Caco-2 (cell line): ENCODE results near the gene HDAC3. TPM values are rescaled to one million over a fixed set of nuclear protein-coding genes. Genes with fewer than 3 reads are reported as not detected.

ENCODE experiments used
- BruUV-seq: library from RNA; stranded (reverse); fragments of 400-500 nt; replicated peaks from 2 replicates; lab custom pipeline; 2021; lab: Mats Ljungman, UMichigan
- CTCF ChIA-PET: fragments of 300-600 bp; sonication (Branson Sonifier 250); formaldehyde crosslinking; loops from one replicate; lab custom pipeline; 2022; ENCODE audit warnings: antibody characterized with exemption; lab: Charles Lee
- POLR2A ChIA-PET: fragments of 300-600 bp; sonication (Branson Sonifier 250); formaldehyde crosslinking; loops from one replicate; lab custom pipeline; 2022; ENCODE audit warnings: antibody characterized with exemption; lab: Charles Lee
- DNase-seq, 2 experiments: peaks; one replicate each; pipeline versions ENCODE4 v3.0.0 to v3.0.0-alpha.2; 2020 to 2022
- H3K27me3 ChIP-seq: replicated peaks from 2 replicates; pipeline ENCODE4 v1.6.0; 2011; ENCODE audit warnings: low read length; ENCODE audit not compliant: control insufficient read depth, insufficient read depth
- H3K36me3 ChIP-seq: 2 replicates; pipeline ENCODE4 v1.5.1; 2011; ENCODE audit warnings: low read length; ENCODE audit not compliant: control insufficient read depth, insufficient read depth
- H3K4me1 ChIP-seq: fragments of 250-450 bp; sonication (Bioruptor Pico); 2 replicates; pipeline ENCODE4 v1.5.1; 2020; ENCODE audit warnings: mild to moderate bottlenecking
- H3K4me3 ChIP-seq: 2 replicates; pipeline ENCODE4 v1.5.1; 2011; ENCODE audit warnings: low read depth, mild to moderate bottlenecking, control low read depth, low read length
- H3K9me3 ChIP-seq: fragments of 250-450 bp; sonication (Bioruptor Pico); 2 replicates; pipeline ENCODE4 v1.5.1; 2020; ENCODE audit warnings: mild to moderate bottlenecking, moderate library complexity
- H3K27ac Mint-ChIP-seq: one replicate; pipeline ENCODE4 v1.8.0; 2022; ENCODE audit warnings: mixed read lengths; ENCODE audit not compliant: unreplicated experiment
- H3K27me3 Mint-ChIP-seq: one replicate; pipeline ENCODE4 v1.8.0; 2022; ENCODE audit warnings: mixed read lengths; ENCODE audit not compliant: insufficient read depth, unreplicated experiment
- H3K36me3 Mint-ChIP-seq: one replicate; pipeline ENCODE4 v1.8.0; 2022; ENCODE audit warnings: mild to moderate bottlenecking, mixed read lengths; ENCODE audit not compliant: insufficient read depth, unreplicated experiment
- H3K4me1 Mint-ChIP-seq: one replicate; pipeline ENCODE4 v1.8.0; 2022; ENCODE audit warnings: low read depth, mixed read lengths; ENCODE audit not compliant: unreplicated experiment
- H3K4me3 Mint-ChIP-seq: one replicate; pipeline ENCODE4 v1.8.0; 2022; ENCODE audit warnings: mild to moderate bottlenecking, moderate library complexity, mixed read lengths; ENCODE audit not compliant: unreplicated experiment
- H3K9me3 Mint-ChIP-seq: one replicate; pipeline ENCODE4 v1.8.0; 2022; ENCODE audit warnings: mixed read lengths; ENCODE audit not compliant: unreplicated experiment
- CTCF ChIP-seq, 2 experiments: fragments of 200-600 bp in 1 of 2; IDR thresholded peaks; 1 replicate in 1 of 2; 2 replicates in 1 of 2; pipeline versions ENCODE4 v1.5.1 to v1.8.0; 2011 to 2022; ENCODE audit warnings: antibody characterized with exemption in 1 of 2, control low read depth in 1 of 2, inconsistent platforms in 1 of 2, low read depth in 1 of 2, low read length in 1 of 2, mild to moderate bottlenecking in 1 of 2, moderate library complexity in 1 of 2; ENCODE audit not compliant: insufficient read depth in 1 of 2, severe bottlenecking in 1 of 2, unreplicated experiment in 1 of 2
- intact Hi-C: fragments of 100-400 bp; cut with micrococcal nuclease; formaldehyde crosslinking; loops from one replicate; pipeline ENCODE4 v1.10.0; 2022; ENCODE audit not compliant: unreplicated experiment
- total RNA-seq: library from RNA; stranded (reverse); gene quantifications from 2 replicates; pipeline ENCODE4 v1.2.3, GENCODE V29; 2022

HDAC3 gene
- total RNA-seq, 1 experiment from 2014 or later: 73.0 TPM

DNA sequence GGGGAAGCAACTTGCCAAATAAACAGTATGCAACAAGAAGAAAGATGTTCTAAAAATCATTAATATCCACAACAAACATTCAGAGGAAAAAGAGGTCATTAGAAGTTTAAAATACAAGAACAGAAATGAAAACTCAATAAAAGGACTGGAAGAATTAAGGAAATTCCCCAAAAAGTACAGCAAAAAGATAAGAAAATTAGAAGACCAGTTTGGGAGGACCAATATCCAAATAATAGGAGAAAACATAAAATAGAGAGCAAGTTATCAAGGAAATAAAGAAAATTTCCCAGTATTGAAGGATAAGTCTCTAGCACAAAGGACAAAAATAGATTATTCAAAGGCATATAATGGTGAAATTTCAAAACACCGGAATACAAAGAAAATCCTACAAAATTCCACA, 39.8 kb downstream of the HDAC3 start:
- Mint-ChIP-seq H3K27me3 (no peaks in the 10 kb centered on the region), H3K9me3 (no peaks in the 10 kb centered on the region), H3K27ac (no peak overlapping the region), H3K36me3 (peaks cover 23% of the 10 kb centered on the region), H3K4me1 (peaks cover 12% of the 10 kb centered on the region), H3K4me3 (no peak overlapping the region)
- intact Hi-C loops: no loop called here
- Histone ChIP-seq H3K27me3 (no peaks in the 10 kb centered on the region), H3K4me1 (no peaks in the 10 kb centered on the region), H3K9me3 (no peaks in the 10 kb centered on the region), H3K36me3 (0 out of 2 replicates have a peak, but pooled peaks cover 1% of the 10 kb centered on the region), H3K4me3 (no peak overlapping the region)
- ChIA-PET POLR2A (no interaction called here), CTCF (no interaction called here)
- BruUV-seq: no TSS peak
- DNase-seq: no peak
- TF ChIP-seq CTCF (IDR thresholded peaks at IDR 0.05; ENCODE audit: insufficient read depth in 1 of 2, low read depth in 1 of 2, low read length in 1 of 2, severe bottlenecking in 1 of 2, unreplicated experiment in 1 of 2): no peak

DNA sequence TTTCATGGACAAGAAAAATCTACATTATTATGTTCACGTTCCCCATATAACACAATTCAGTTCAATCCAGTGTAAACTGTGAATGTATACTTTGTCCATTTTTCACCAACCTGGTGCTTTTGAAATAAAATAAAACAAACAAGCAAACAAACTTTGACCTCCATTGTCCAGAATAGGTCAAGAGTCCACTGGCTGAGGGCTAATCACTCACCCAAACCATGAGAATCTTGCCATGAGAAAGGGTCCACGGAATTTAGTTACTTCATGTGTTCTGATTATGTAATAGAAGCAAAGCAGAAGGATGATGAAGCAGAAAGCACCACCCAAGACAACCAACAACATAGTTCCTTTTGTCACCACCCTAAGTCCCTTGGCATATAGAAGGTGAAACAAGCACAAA, 46.5 kb downstream of the HDAC3 start:
- H3K27me3 Mint-ChIP-seq: no peaks in the 10 kb centered on the region
- H3K36me3 ChIP-seq: peaks cover 3% of the 10 kb centered on the region
- intact Hi-C loops: no loop called here
- no peak for TF ChIP-seq CTCF (IDR thresholded peaks at IDR 0.05; ENCODE audit: insufficient read depth in 1 of 2, low read depth in 1 of 2, low read length in 1 of 2, severe bottlenecking in 1 of 2, unreplicated experiment in 1 of 2)
- H3K27ac Mint-ChIP-seq: peak overlapping the region; percentile 5
- POLR2A ChIA-PET: interaction anchor here (0.6 kb wide), 1 partner anchor 15 kb away, joined by 5 read pairs; no protein-coding TSS in a partner anchor
- peaks cover 21% of the 10 kb centered on the region for H3K4me1 Mint-ChIP-seq
- H3K9me3 Mint-ChIP-seq: no peaks in the 10 kb centered on the region
- no peaks in the 10 kb centered on the region for H3K27me3 ChIP-seq
- no peak overlapping the region for H3K4me3 ChIP-seq
- no peak overlapping the region for H3K4me3 Mint-ChIP-seq
- peak in 1 of 2 experiments; percentile 19 for DNase-seq
- H3K4me1 ChIP-seq: peaks cover 13% of the 10 kb centered on the region
- peaks cover 54% of the 10 kb centered on the region for H3K36me3 Mint-ChIP-seq
- CTCF ChIA-PET: interaction anchor here (0.8 kb wide), 1 partner anchor 29 kb away, joined by 8 read pairs; the partner anchor contains the start of gene DIAPH1
- H3K9me3 ChIP-seq: no peaks in the 10 kb centered on the region
- no TSS peak for BruUV-seq

GRCh38 chr5:141586246-141586645, 50.4 kb downstream of the HDAC3 start:
- Histone ChIP-seq H3K36me3 (peaks cover 3% of the 10 kb centered on the region), H3K4me1 (peaks cover 13% of the 10 kb centered on the region), H3K27me3 (no peaks in the 10 kb centered on the region), H3K4me3 (no peak overlapping the region), H3K9me3 (no peaks in the 10 kb centered on the region)
- no peak for DNase-seq
- Mint-ChIP-seq H3K27ac (no peak overlapping the region), H3K4me1 (peaks cover 18% of the 10 kb centered on the region), H3K36me3 (peaks cover 81% of the 10 kb centered on the region), H3K9me3 (no peaks in the 10 kb centered on the region), H3K4me3 (no peak overlapping the region), H3K27me3 (no peaks in the 10 kb centered on the region)
- POLR2A ChIA-PET: no interaction called here
- TF ChIP-seq CTCF (IDR thresholded peaks at IDR 0.05; ENCODE audit: insufficient read depth in 1 of 2, low read depth in 1 of 2, low read length in 1 of 2, severe bottlenecking in 1 of 2, unreplicated experiment in 1 of 2): no peak
- intact Hi-C loops: no loop called here
- CTCF ChIA-PET: no interaction called here
- BruUV-seq: no TSS peak
